EH (cell line): ENCODE results near the gene WNT2.
"Not testable (repeated sequence)": the region's sequence is repeated elsewhere in the genome, so short reads cannot be mapped to it uniquely, and the experiment has no call there.

Experiments used
- DNase-seq: peaks from one replicate; pipeline ENCODE4 v3.0.0-alpha.2; 2015; ENCODE audit warnings: low read depth

The WNT2 gene

GRCh38 chr7:117262546-117262945, 60.3 kb downstream of the WNT2 start:
- DNase-seq: no peak

- peak; percentile 85 for DNase-seq
These were observed 63.2 kb downstream of the WNT2 start for GRCh38 chr7:117259615-117260014.

- peak; percentile 92 for DNase-seq
These were observed 71.2 kb downstream of the WNT2 start for GRCh38 chr7:117251687-117252086.

- peak; percentile 72 for DNase-seq
These were observed 72.1 kb downstream of the WNT2 start for GRCh38 chr7:117250801-117251200.

GRCh38 chr7:117250245-117250644, 72.6 kb downstream of the WNT2 start:
- no peak for DNase-seq

GRCh38 chr7:117249696-117250095, 73.2 kb downstream of the WNT2 start:
- DNase-seq: no peak

- DNase-seq: peak; percentile 46
These were observed 74.0 kb downstream of the WNT2 start for GRCh38 chr7:117248829-117249228.

- peak; percentile 25 for DNase-seq
These were observed 75.0 kb downstream of the WNT2 start for GRCh38 chr7:117247809-117248208.

- DNase-seq: not testable (repeated sequence)
These were observed 77.2 kb downstream of the WNT2 start for GRCh38 chr7:117245703-117246102.

- DNase-seq: no peak
These were observed 79.5 kb downstream of the WNT2 start for GRCh38 chr7:117243390-117243789.

GRCh38 chr7:117241088-117241487, 81.8 kb downstream of the WNT2 start:
- no peak for DNase-seq

- no peak for DNase-seq
These were observed 83.9 kb downstream of the WNT2 start for GRCh38 chr7:117238937-117239336.

GRCh38 chr7:117238472-117238871, 84.4 kb downstream of the WNT2 start:
- DNase-seq: no peak

- DNase-seq: no peak
These were observed 85.2 kb downstream of the WNT2 start for GRCh38 chr7:117237646-117238045.

GRCh38 chr7:117231047-117231359, 91.9 kb downstream of the WNT2 start:
- no peak for DNase-seq

- peak; percentile 95 for DNase-seq
These were observed 92.4 kb downstream of the WNT2 start for GRCh38 chr7:117230276-117231046.

GRCh38 chr7:117229350-117229749, 93.5 kb downstream of the WNT2 start:
- DNase-seq: peak; percentile 28

- DNase-seq: no peak
These were observed 95.8 kb downstream of the WNT2 start for GRCh38 chr7:117227091-117227490.

- no peak for DNase-seq
These were observed 97.3 kb downstream of the WNT2 start for GRCh38 chr7:117225536-117225935.
